Testis (tissue), 5 donors: ENCODE data around the gene C4BPA. TPM values are rescaled to one million over a fixed set of nuclear protein-coding genes. Genes with fewer than 3 reads are reported as not detected.

ENCODE experiments used
- DNase-seq: peaks from one replicate; pipeline ENCODE4 v3.0.0-alpha.2; 2019
- H3K27ac ChIP-seq, 2 donors: fragments of 200-600 bp; sonication (generic); one replicate each; pipeline ENCODE4 v1.5.1; 2019
- H3K27me3 ChIP-seq: fragments of 200-600 bp; sonication (generic); one replicate; pipeline ENCODE4 v1.5.1; 2019
- H3K36me3 ChIP-seq: fragments of 200-600 bp; sonication (generic); one replicate; pipeline ENCODE4 v1.5.1; 2017; ENCODE audit warnings: low read depth; ENCODE audit errors: missing control alignments
- H3K4me1 ChIP-seq: fragments of 200-600 bp; sonication (generic); one replicate; pipeline ENCODE4 v1.5.1; 2019
- H3K4me3 ChIP-seq, 2 donors: fragments of 200-600 bp; sonication (generic); one replicate each; pipeline ENCODE4 v1.5.1; 2017 to 2019
- H3K9me3 ChIP-seq: fragments of 200-600 bp; sonication (generic); one replicate; pipeline ENCODE4 v1.5.1; 2017
- POLR2A ChIP-seq: fragments of 450-650 bp; IDR thresholded peaks from one replicate; pipeline ENCODE4 v1.6.1; 2017; ENCODE audit warnings: antibody characterized with exemption, mild to moderate bottlenecking, moderate library complexity
- WGBS, 2 donors: methylation state at CpG; one replicate each; pipeline ENCODE4 v1.1.5; 2018; 5-methylcytosine and 5-hydroxymethylcytosine counted together
- intact Hi-C: fragments of 100-400 bp; cut with DNase I; formaldehyde crosslinking; loops from one replicate; pipeline ENCODE4 v1.15.1; 2023; ENCODE audit warnings: low total_unique reads
- long read RNA-seq, 2 donors: transcript quantifications; one replicate each; lab custom pipeline, GENCODE V29; 2026
- polyA plus RNA-seq: library from polyadenylated mRNA; stranded (reverse); fragments of 350-450 nt; fragmentation: Illumina TruSeq; extraction: RNeasy Lipid Tissue Mini Kit (QIAGEN cat#74804); gene quantifications from one replicate; pipeline ENCODE4 v1.2.3, GENCODE V29; 2014; ENCODE audit warnings: low read depth, low replicate concordance; ENCODE audit not compliant: insufficient read depth
- total RNA-seq, 2 donors: library from RNA; depleted of rRNA; stranded (reverse); fragments of >200 nt; gene quantifications; one replicate each; pipeline ENCODE4 v1.2.3, GENCODE V29; 2016
- TF ChIP-seq, protein P1 (sequence below), 3 experiments: fragments of 450-650 bp in 2 of 3; fragments of 200-600 bp in 1 of 3; sonication (generic) in 1 of 3; IDR thresholded peaks; one replicate each; pipeline ENCODE4 v1.5.1; 2016 to 2019; ENCODE audit warnings: antibody characterized with exemption in 3 of 3, mild to moderate bottlenecking in 2 of 3, moderate library complexity in 1 of 3

The C4BPA gene
- total RNA-seq (under 1 TPM; 0.24 to 0.43 TPM), polyA plus RNA-seq (1.0 TPM)
- long read RNA-seq, donor 1 = 0 reads
- long read RNA-seq, donor 2 = 0 reads

DNA sequence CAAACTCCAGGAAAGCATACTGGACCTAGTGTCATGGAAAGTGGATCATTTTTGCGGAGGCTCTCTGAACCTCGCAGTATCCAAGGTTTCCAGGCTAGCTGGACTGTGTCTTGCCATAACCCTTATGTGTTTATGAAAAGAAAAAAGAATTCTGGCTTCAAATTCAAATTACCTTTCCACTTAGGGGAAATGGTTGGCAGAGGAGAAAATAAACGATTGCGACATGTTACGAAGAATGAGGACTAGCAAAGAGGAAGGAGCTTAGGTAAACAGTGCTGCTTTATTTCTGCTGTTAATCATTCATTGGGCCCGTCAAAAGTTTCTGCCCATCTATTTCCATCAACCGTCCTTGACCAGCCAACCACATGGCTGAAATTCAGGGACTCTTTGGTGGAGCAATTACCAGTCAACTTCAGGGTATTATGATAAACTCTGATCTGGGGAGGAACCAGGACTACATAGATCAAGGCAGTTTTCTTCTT, at the start of gene C4BPA:
TSS of gene C4BPA (plus strand) at position 342 of the 482 bp plus-strand sequence. CDS start 8,793 bp downstream, outside the sequence.
- intact Hi-C loops = no loop called here
- no peak within 1 kb of the TSS for H3K27ac ChIP-seq
- no peak for TF ChIP-seq POLR2A
- DNase-seq = no peak
- H3K27me3 ChIP-seq = no peaks in the 10 kb centered on the region
- H3K4me1 ChIP-seq = no peaks in the 10 kb centered on the region
- 76 to 77% methylated on average over 7 of the region's 7 CpGs for WGBS, 2 donors
- H3K4me3 ChIP-seq = no peak within 1 kb of the TSS
- H3K9me3 ChIP-seq = no peaks in the 10 kb centered on the region
- no peaks in the 10 kb centered on the region for H3K36me3 ChIP-seq

DNA sequence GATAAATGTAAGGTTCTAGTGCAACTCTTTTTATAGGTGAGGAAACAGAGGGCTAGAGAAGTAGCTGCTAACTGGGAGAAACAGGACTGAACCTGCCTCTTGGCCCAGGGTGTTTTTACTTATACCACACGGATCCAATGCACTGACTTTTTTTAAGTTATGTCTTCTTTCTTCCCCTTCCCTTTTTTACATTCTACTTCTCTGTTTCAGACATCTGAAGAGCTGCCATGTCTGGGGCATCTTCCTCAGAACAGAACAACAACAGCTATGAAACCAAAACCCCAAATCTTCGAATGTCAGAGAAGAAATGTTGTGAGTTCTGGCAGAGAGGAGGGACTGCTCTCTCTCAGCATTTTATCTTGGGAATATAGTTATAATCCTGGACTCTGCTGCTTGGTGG, 49.5 kb upstream of the C4BPA start:
- intact Hi-C loops = no loop called here
- Histone ChIP-seq H3K36me3 (no peaks in the 10 kb centered on the region), H3K4me3 (no peak overlapping the region), H3K9me3 (no peaks in the 10 kb centered on the region), H3K27me3 (no peaks in the 10 kb centered on the region), H3K27ac (peak overlapping the region in 1 of 2 donors; percentile 16), H3K4me1 (peaks cover 13% of the 10 kb centered on the region)
- TF ChIP-seq POLR2A = no peak
- TF ChIP-seq, protein P1, sequence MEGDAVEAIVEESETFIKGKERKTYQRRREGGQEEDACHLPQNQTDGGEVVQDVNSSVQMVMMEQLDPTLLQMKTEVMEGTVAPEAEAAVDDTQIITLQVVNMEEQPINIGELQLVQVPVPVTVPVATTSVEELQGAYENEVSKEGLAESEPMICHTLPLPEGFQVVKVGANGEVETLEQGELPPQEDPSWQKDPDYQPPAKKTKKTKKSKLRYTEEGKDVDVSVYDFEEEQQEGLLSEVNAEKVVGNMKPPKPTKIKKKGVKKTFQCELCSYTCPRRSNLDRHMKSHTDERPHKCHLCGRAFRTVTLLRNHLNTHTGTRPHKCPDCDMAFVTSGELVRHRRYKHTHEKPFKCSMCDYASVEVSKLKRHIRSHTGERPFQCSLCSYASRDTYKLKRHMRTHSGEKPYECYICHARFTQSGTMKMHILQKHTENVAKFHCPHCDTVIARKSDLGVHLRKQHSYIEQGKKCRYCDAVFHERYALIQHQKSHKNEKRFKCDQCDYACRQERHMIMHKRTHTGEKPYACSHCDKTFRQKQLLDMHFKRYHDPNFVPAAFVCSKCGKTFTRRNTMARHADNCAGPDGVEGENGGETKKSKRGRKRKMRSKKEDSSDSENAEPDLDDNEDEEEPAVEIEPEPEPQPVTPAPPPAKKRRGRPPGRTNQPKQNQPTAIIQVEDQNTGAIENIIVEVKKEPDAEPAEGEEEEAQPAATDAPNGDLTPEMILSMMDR (IDR thresholded peaks at IDR 0.05) = no peak
- DNase-seq = no peak
- 40 to 55% methylated on average over 2 of the region's 2 CpGs for WGBS, 2 donors

DNA sequence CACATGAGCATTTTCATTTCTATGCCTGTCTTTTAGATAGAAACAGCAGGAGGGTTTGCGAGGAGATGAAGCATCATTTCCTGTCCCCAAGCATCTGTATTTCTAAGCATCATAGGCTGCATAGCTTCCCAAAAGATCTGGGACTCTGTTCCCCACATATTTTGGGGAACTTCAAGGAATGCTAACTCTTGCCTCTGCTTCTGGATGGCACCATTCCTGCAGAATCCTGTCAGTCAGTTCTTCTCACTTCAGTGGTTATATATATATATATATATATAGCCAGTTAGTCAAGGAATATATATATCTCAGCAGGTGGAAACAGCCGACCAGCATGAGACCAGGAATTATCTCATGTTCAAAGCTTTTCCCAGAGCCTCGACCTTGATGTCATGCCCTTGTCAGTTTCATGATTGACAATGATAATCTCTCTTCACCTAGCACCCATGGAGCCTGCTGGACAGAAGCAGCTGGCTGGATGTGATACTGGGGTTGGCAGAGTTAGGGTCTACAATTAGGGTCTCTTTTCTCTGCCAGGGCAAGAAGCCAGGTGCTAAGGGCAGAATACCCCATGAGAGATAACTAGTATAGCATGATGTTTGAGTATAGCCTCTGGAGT, 48.5 kb upstream of the C4BPA start:
- H3K36me3 ChIP-seq = no peaks in the 10 kb centered on the region
- no peak overlapping the region for H3K27ac ChIP-seq
- H3K4me3 ChIP-seq = no peak overlapping the region
- intact Hi-C loops = no loop called here
- no peaks in the 10 kb centered on the region for H3K9me3 ChIP-seq
- H3K4me1 ChIP-seq = peaks cover 10% of the 10 kb centered on the region
- TF ChIP-seq, protein P1 (IDR thresholded peaks at IDR 0.05) = no peak
- no peak for TF ChIP-seq POLR2A
- WGBS, 2 donors = 68 to 70% methylated on average over 3 of the region's 3 CpGs
- DNase-seq = no peak
- no peaks in the 10 kb centered on the region for H3K27me3 ChIP-seq

DNA sequence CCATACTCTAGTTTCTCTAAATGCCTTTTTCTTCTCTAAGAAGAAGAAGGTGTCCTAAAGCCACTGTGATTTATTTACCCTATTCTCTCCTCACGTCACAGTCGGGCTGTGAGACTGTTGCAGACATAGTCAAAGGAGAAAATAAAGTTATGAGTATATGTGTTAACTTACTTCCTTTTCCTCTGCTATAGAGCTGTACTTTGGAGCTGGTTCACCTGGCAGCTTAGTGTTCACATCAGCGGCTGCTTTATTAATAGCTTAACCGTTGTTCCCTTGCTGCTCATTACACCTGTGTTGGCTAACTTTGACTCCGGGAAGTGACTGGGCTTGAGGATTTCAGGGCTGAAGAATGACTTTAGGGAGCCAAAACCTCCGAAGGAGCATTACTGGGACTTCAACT, 47.4 kb upstream of the C4BPA start:
- intact Hi-C loops = no loop called here
- H3K27me3 ChIP-seq = no peaks in the 10 kb centered on the region
- H3K27ac ChIP-seq = no peak overlapping the region
- H3K4me3 ChIP-seq = no peak overlapping the region
- no peaks in the 10 kb centered on the region for H3K9me3 ChIP-seq
- no peak for DNase-seq
- peaks cover 7% of the 10 kb centered on the region for H3K4me1 ChIP-seq
- WGBS, 2 donors = 91 to 93% methylated on average over 6 of the region's 6 CpGs
- no peaks in the 10 kb centered on the region for H3K36me3 ChIP-seq
- TF ChIP-seq, protein P1 (IDR thresholded peaks at IDR 0.05) = no peak
- no peak for TF ChIP-seq POLR2A

DNA sequence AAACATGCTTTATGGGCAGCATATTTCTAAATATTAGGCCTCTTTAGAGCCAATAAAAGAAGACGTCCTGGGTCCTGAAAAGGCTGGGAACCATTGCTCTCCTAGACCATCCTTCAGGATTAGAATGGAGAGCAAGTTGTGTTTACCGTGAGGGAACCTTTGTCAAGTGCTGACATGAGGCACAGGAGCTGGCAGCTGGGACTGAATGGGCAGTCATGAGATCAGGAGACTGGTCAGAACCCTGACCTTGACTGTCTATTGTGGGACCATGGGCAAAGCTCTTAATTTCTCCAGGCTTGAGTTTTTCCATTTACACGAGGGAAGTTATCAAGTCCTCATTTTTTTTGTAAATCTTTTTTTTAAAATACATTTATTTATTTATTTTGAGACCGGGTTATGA, 45.8 kb upstream of the C4BPA start:
- Histone ChIP-seq H3K4me1 (no peaks in the 10 kb centered on the region), H3K9me3 (no peaks in the 10 kb centered on the region), H3K4me3 (no peak overlapping the region), H3K36me3 (no peaks in the 10 kb centered on the region), H3K27me3 (no peaks in the 10 kb centered on the region), H3K27ac (no peak overlapping the region)
- 77 to 83% methylated on average over 4 of the region's 4 CpGs for WGBS, 2 donors
- no peak for TF ChIP-seq POLR2A
- TF ChIP-seq, protein P1 (IDR thresholded peaks at IDR 0.05) = no peak
- DNase-seq = no peak
- intact Hi-C loops = no loop called here
